SJSA1 (cell line): ENCODE measurements around the gene RNF144A. TPM values are rescaled to one million over a fixed set of nuclear protein-coding genes. Genes with fewer than 3 reads are reported as not detected.

Experiments used
- DNase-seq, 2 experiments: peaks; one replicate each; pipeline ENCODE4 v3.0.0-alpha.2; 2015 to 2020; ENCODE audit warnings: low spot score in 2 of 2, low read depth in 1 of 2
- H3K27ac ChIP-seq: fragments of 250-450 bp; sonication (Bioruptor Pico); 2 replicates; pipeline ENCODE4 v1.5.1; 2020; ENCODE audit warnings: mild to moderate bottlenecking, moderate library complexity
- H3K27me3 ChIP-seq: fragments of 250-450 bp; sonication (Bioruptor Pico); replicated peaks from 2 replicates; pipeline ENCODE4 v1.5.1; 2020; ENCODE audit warnings: mild to moderate bottlenecking, moderate library complexity
- H3K36me3 ChIP-seq: fragments of 250-450 bp; sonication (Bioruptor Pico); 2 replicates; pipeline ENCODE4 v1.5.1; 2020; ENCODE audit warnings: mild to moderate bottlenecking
- H3K4me1 ChIP-seq: fragments of 250-450 bp; sonication (Bioruptor Pico); replicated peaks from 2 replicates; pipeline ENCODE4 v1.6.1; 2021; ENCODE audit warnings: mild to moderate bottlenecking
- H3K4me3 ChIP-seq: fragments of 250-450 bp; sonication (Bioruptor Pico); 2 replicates; pipeline ENCODE4 v1.5.1; 2020; ENCODE audit warnings: mild to moderate bottlenecking
- H3K9me3 ChIP-seq: fragments of 250-450 bp; sonication (Bioruptor Pico); replicated peaks from 2 replicates; pipeline ENCODE4 v1.5.1; 2020; ENCODE audit warnings: mild to moderate bottlenecking
- total RNA-seq: library from RNA; depleted of rRNA; stranded (reverse); fragments of >200 nt; shearing (Covaris generic); gene quantifications from 2 replicates; pipeline ENCODE4 v1.2.3, GENCODE V29; 2014

The RNF144A gene
- total RNA-seq, 1 experiment from 2014 or later, result 5.3 TPM

DNA sequence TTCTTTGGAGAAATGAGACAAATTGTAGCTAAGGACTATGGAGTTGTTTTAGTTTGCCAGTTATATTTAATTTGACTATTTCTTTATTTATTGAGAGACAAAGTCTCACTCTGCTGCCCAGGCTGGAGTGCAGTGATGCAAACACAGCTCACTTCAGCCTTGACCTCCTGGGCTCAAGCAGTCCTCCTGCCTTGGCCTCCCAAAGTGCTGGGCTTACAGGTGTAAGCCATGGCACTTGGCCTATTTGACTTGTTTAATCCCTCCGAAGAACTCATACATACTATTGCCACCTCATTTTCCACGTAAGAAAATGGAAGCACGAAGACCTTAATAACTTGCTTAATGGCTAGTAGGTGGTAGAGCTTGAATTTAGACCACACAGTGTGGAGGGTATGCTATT lies 988 bp upstream of the RNF144A start:
- Histone ChIP-seq H3K36me3 (no peaks in the 10 kb centered on the region; the same call in 1 of the 2 replicates), H3K27ac (no peak overlapping the region), H3K27me3 (no peaks in the 10 kb centered on the region)

DNA sequence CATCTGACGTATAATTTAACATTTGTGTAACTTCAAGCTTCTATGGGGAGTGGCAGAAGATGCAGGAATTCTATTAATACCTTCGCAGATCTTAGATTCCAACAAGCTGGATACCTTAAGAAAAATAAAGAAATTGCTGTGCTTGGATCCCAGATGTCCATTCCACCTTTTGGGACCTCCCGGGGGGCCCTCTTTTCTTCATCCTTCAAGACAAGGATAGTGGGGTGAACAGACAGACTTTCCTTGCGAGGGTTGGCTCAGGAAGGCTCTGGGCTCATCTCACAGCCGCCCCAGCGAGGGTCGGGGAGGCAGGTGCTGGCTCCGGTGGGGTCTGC lies 509 bp upstream of the RNF144A start:
- no peaks in the 10 kb centered on the region; the same call in 1 of the 2 replicates for H3K36me3 ChIP-seq
- H3K9me3 ChIP-seq, result no peaks in the 10 kb centered on the region
- H3K27ac ChIP-seq, result no peak overlapping the region
- peaks cover 27% of the 10 kb centered on the region for H3K4me1 ChIP-seq
- no peaks in the 10 kb centered on the region for H3K27me3 ChIP-seq
- H3K4me3 ChIP-seq, result peak overlapping the region; percentile 83; the same call in 1 of the 2 replicates
- DNase-seq, result no peak

More for the DNA sequence above, 988 bp upstream of the RNF144A start:
- Histone ChIP-seq H3K4me3 (no peak overlapping the region), H3K9me3 (no peaks in the 10 kb centered on the region), H3K4me1 (peaks cover 25% of the 10 kb centered on the region)
- no peak for DNase-seq

DNA sequence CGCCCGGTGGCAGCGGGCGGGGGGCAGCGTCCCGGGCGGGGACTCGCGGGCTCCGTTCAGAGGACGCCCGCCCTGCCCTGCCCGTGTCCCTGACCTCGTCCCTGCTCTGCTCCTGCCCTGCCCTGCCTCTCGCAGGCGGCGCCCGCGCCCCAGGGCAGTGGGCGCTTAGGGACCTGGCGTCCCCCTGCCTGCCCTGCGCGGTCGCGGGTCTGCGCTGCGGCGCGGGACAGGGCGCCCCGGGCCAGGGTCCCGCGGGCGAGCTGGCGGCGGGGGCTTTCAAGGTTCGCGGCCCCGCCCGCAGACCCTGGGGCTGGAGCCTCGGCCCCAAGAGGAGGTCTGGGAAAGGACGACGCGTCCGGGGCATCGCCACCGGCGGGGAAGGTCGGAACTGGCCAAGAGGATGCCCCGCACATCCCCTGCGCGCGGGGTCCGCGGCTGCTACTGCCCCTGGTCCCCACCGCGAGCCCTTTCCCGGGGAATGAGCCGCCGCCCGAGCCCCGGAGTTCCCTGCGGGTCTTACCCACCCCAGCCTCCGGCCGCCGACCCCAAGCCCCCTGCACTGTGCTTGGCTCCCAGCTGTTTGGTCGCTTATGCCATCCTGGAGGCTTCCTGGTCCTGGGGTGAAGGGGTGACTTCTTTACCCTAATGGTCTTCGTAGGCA lies 679 bp downstream of the RNF144A start:
- H3K4me3 ChIP-seq, result peak overlapping the region; percentile 83
- no peak overlapping the region for H3K27ac ChIP-seq
- no peaks in the 10 kb centered on the region; the same call in 1 of the 2 replicates for H3K36me3 ChIP-seq
- no peak for DNase-seq
- peaks cover 27% of the 10 kb centered on the region for H3K4me1 ChIP-seq
- no peaks in the 10 kb centered on the region for H3K9me3 ChIP-seq
- no peaks in the 10 kb centered on the region for H3K27me3 ChIP-seq

DNA sequence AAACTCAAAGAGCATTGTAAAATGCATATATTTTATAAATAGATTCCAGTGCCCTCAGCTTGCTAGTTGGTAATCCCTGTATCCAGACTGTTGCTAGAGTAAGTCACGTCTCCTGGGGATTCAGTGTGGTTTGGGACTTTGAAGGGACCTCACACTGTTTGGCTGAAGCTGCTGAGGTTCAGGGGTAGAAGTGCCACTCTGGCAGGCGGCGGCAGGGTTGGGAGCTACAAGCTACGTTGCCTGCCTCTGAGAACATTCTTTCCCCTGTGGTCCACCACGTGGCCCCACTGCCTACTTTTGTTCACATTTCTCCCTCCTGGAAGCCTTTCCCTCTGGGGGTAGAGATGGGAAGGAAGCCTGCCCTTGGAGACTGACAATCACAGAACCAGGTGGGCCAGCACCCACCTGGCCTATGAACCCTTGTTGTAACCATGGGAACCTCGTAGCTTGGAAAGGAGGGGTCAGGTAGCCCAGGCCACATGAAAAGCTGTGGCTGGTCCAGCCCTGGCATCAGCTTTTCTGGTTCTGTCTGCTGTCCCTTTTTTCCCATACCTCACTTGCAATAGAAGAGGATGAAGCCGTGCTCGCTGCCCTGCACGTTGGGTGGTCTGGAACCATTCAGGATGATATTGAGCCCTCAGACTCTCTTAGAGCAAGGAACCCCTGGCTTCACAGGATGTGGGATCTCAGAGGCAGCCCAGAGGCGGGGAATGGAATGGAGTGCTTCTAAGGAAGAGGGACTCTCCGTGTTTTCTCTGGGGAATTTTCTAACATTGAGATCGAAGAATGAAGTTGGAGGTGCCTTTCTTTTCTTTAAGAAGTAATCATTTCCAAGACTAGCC lies 2.9 kb downstream of the RNF144A start:
- no peaks in the 10 kb centered on the region for H3K27me3 ChIP-seq
- peaks cover 27% of the 10 kb centered on the region for H3K4me1 ChIP-seq
- no peak overlapping the region for H3K4me3 ChIP-seq
- DNase-seq, result peak; percentile 71
- no peaks in the 10 kb centered on the region for H3K9me3 ChIP-seq
- no peaks in the 10 kb centered on the region; the same call in 1 of the 2 replicates for H3K36me3 ChIP-seq
- peak overlapping the region; percentile 52 for H3K27ac ChIP-seq

DNA sequence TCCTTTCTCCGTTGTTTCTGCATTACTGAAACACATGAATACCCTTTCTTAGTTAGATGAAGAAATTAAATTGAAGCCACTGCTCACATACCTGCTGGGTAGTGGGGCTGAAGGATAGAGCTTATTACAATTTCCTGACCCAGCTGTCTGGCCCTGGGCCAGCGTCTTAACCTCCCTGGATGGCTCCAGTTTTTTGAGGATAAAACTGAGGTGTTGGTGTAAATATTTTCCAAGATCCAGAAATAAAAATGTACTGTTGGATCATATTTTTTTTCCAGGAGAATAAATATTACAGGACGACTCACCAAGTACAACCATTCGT lies 3.5 kb downstream of the RNF144A start:
- H3K27ac ChIP-seq, result peak overlapping the region; percentile 52
- no peak for DNase-seq
- H3K36me3 ChIP-seq, result no peaks in the 10 kb centered on the region; the same call in 1 of the 2 replicates
- no peaks in the 10 kb centered on the region for H3K27me3 ChIP-seq
- peaks cover 27% of the 10 kb centered on the region for H3K4me1 ChIP-seq
- H3K9me3 ChIP-seq, result no peaks in the 10 kb centered on the region
- no peak overlapping the region for H3K4me3 ChIP-seq

DNA sequence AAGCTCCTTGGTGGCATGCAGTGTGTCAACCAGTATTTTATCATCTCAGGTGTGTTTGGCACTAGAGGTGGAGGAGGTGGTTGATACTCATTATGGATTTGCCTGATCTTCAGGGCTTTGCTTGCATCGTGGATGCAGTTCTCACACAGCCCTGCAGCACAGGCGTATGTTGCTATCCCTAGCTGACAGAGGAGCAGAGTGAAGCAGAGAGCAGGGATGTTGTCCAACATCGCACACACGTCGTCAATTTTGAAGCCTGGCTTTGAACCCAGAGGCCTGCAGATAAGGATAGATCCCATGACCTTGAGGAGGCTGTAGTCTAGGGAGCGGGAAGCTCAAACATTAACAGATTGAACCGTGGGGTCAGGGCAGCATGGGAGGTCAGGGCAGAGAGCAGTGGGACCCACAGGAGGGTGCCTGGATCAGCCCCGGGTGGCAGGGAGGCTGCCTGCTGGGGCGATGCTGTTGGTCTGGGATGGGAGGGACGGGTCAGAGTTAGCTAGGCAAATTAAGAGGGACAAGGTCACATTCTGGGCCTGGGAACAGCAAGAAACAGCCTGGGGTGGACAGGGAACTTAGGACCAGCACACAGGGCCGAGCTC lies 4.2 kb downstream of the RNF144A start:
- Histone ChIP-seq H3K36me3 (no peaks in the 10 kb centered on the region; the same call in 1 of the 2 replicates), H3K4me3 (no peak overlapping the region), H3K9me3 (no peaks in the 10 kb centered on the region), H3K27ac (no peak overlapping the region), H3K4me1 (peaks cover 27% of the 10 kb centered on the region), H3K27me3 (no peaks in the 10 kb centered on the region)
- no peak for DNase-seq

DNA sequence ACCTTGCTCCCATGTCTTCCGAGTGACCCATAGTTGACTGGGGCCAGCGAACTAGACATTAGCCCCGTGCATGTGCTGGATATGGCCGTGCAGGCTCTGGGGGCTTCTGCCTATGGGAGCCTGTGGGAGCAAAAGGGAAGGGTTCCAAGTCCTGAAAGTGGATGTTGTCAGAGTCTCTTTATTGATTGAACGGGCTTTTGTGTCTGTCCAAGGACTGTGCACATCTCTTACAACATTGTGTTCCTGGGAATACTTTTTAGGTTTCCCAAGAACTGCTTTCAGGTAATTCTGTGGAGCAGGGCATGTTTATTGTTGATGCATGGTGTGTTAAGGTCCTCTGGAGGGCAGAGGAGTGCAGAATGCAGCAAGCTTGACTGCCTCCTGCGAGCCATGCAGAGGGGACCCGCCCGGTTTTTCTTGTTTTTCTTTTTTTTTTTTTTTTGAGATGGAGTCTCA lies 5.0 kb downstream of the RNF144A start:
- H3K4me1 ChIP-seq, result peaks cover 24% of the 10 kb centered on the region
- DNase-seq, result no peak

DNA sequence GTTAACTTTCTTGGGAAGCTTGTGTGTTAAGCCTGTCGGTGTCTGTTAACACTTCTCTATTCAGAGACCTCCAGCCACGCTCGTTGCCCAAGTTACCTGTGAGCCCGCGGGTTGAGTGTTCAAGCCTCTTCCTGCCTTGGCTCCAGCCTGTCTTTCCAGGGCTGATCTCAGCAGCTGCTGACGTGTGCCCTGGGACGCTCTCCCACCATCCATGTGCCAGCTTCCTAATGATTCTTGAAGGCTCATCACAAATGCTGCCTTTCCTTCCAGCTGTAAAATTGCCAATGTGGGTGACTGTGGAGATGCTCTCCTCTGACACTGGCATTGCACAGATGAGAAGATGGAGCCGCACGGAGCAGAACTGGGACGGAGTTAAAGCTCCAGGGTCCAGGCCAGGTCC lies 6.1 kb downstream of the RNF144A start:
- Histone ChIP-seq H3K27me3 (no peaks in the 10 kb centered on the region), H3K4me3 (no peak overlapping the region), H3K4me1 (peaks cover 19% of the 10 kb centered on the region), H3K9me3 (no peaks in the 10 kb centered on the region), H3K27ac (no peak overlapping the region), H3K36me3 (no peaks in the 10 kb centered on the region)
- no peak for DNase-seq

More for the DNA sequence above, 5.0 kb downstream of the RNF144A start:
- H3K27ac ChIP-seq, result no peak overlapping the region
- H3K36me3 ChIP-seq, result no peaks in the 10 kb centered on the region; the same call in 1 of the 2 replicates
- no peaks in the 10 kb centered on the region for H3K27me3 ChIP-seq
- H3K4me3 ChIP-seq, result no peak overlapping the region
- no peaks in the 10 kb centered on the region for H3K9me3 ChIP-seq

DNA sequence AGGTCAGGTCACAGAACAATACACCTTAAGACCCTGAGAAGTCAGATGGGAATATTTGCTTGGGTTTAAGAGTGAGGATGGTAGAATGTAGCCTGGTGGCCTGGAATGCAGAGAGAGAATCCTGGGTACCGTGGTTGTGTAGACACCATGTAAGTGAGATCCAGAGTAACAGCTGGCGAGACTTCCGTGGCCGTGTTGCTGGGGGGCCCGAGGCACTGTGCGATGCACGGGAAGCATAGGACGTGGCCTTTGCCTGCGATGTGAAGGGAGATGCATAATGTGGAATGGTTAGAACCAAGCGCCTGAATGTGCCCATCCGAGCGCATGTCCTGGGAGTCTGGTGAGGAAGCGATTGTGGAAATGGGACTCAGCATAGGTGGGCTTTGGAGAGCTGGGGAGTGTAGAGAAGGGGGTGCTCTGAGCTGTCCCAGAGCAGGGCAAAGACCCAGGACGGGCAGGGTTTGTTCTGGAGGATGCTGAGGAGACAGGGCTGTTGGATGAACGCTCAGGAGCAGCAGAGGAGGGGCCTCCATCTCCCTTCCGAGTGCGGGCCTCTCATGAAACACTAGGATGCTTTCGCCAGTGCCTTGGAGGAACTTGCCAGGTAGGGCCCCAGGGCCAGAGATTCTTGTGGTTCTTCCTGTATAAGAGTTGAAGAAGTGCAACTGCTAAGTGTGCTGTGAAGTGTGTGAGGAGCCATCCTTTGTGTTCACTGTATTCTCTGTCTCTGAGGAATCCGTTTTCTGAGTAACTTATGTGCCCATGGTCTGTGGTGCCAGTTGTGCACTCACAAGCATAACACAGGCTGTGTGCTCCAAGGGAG lies 7.1 kb downstream of the RNF144A start:
- Histone ChIP-seq H3K27me3 (no peaks in the 10 kb centered on the region), H3K36me3 (no peaks in the 10 kb centered on the region), H3K9me3 (no peaks in the 10 kb centered on the region), H3K4me1 (peaks cover 19% of the 10 kb centered on the region), H3K27ac (no peak overlapping the region), H3K4me3 (no peak overlapping the region)
- no peak for DNase-seq

DNA sequence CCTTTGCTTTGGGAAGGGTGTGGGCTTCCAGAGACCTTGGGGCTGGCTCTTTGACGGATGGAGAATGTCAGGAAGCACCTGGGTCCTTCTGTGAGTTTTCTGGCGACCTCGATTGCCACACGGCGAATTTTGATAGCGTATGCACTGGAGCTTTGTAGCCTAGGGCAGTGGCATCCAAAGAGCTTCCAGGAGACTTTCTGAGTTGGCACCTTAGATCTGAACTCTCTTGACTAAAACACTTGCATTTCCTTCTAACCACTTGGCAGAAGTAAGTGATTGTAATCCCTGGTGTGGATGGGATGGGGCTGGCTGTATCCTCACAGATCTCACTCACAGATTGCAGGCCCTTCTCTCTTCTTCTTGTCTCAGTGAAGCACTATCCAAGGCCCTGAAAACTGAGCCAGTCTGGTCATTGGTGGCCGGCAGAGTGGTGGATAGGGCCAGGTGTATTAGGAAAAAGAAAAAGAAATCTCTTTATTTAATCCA lies 7.8 kb downstream of the RNF144A start:
- no peak overlapping the region for H3K27ac ChIP-seq
- no peak overlapping the region for H3K4me3 ChIP-seq
- H3K9me3 ChIP-seq, result no peaks in the 10 kb centered on the region
- DNase-seq, result no peak
- peaks cover 12% of the 10 kb centered on the region for H3K4me1 ChIP-seq
- H3K36me3 ChIP-seq, result no peaks in the 10 kb centered on the region
- H3K27me3 ChIP-seq, result no peaks in the 10 kb centered on the region

DNA sequence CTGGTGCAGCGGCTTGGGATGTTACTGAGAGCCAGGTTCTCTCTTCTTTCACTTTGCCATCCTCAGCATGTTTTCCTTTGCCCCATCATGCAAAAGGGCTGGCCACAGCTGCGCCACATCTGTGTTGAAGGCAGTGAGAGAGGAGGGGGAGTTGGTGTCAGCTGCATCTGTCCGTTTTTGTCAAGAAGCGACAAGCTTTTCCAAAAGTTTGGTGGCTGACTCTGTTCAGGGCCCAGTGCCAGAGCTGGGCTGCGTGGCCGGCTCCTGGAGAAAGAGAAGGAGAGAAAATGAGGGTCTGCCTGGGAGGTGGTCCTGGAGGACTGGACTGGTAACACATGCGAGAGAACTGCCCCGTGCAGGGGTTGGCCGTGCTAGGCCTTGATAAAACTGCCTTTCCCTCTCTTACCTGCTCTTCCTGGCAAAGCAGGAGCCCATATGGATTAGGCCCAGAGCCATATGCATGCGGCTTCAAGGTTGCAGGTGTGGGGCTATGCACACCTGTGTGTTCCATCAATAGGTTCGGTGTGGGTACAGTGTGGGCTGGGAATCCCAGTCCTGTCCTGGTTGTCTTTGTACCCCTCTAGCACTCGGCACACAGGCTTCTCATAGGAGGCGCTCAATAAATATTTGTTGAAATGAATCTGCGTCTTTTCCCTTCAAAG lies 9.0 kb downstream of the RNF144A start:
- no peaks in the 10 kb centered on the region for H3K9me3 ChIP-seq
- no peaks in the 10 kb centered on the region for H3K36me3 ChIP-seq
- no peaks in the 10 kb centered on the region for H3K27me3 ChIP-seq
- no peak for DNase-seq
- peaks cover 2% of the 10 kb centered on the region for H3K4me1 ChIP-seq
- H3K4me3 ChIP-seq, result no peak overlapping the region
- no peak overlapping the region for H3K27ac ChIP-seq

DNA sequence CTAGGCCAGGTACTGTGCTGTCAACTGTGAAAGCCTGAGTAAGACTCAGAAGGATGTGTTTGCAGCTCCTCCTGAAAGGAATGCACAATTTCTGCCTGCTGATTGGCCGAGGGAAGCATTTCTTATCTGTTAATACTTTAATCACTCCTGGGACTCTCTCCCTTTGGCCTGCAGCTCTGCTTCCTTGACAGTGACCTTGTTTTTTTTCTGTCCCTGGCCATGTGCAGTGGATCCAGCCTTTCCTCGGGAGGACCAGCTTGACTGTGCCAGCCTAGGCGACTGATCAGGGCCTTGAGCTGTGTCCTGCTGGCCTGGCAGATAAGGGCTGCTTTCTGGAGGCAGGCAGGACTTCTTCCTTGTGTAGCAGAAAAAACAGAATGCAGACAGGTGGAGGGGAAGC lies 10.0 kb downstream of the RNF144A start:
- Histone ChIP-seq H3K9me3 (no peaks in the 10 kb centered on the region), H3K4me1 (no peaks in the 10 kb centered on the region), H3K36me3 (no peaks in the 10 kb centered on the region), H3K27ac (no peak overlapping the region), H3K27me3 (no peaks in the 10 kb centered on the region), H3K4me3 (no peak overlapping the region)
- DNase-seq, result no peak

DNA sequence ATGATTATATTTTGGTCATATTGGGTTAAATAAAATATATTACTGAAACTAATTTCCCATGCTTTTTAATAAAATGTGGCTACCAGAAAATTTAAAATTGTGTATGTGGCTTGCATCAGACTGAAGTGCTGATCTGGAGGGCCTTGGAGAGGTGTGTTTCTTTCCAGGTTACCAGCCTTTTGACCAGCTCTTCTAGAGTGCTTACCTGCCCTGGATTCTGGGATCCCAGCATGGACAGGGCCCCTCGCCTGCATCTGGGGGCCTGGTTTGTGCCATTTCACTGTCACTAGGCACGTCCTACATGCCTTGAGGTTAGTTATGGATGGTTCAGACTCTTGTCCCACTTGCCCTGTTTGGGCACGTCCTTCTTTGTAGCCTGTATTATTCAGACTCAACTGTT lies 10.5 kb downstream of the RNF144A start:
- H3K27me3 ChIP-seq, result no peaks in the 10 kb centered on the region
- no peaks in the 10 kb centered on the region for H3K9me3 ChIP-seq
- no peaks in the 10 kb centered on the region for H3K36me3 ChIP-seq
- DNase-seq, result no peak
- no peak overlapping the region for H3K27ac ChIP-seq
- H3K4me1 ChIP-seq, result no peaks in the 10 kb centered on the region
- H3K4me3 ChIP-seq, result no peak overlapping the region
